Lower leg skin (tissue), 4 donors: ENCODE results near the gene MIER1. TPM values are rescaled to one million over a fixed set of nuclear protein-coding genes. Genes with fewer than 3 reads are reported as not detected.

Experiments used
- DNase-seq, 2 donors: peaks; one replicate each; pipeline ENCODE4 v3.0.0-alpha.2; 2019; ENCODE audit warnings: low spot score in 2 of 2
- H3K4me3 ChIP-seq: fragments of 200-600 bp; sonication (generic); 2 replicates; pipeline ENCODE4 v1.5.1; 2017; ENCODE audit warnings: mild to moderate bottlenecking, low read depth; ENCODE audit not compliant: poor library complexity, severe bottlenecking
- POLR2A ChIP-seq, 2 donors: fragments of 450-650 bp; IDR thresholded peaks; one replicate each; pipeline ENCODE4 v1.6.1; 2016 to 2017; ENCODE audit warnings: antibody characterized with exemption in 2 of 2, mild to moderate bottlenecking in 1 of 2, moderate library complexity in 1 of 2
- WGBS, 2 donors: methylation state at CpG; one replicate each; pipeline ENCODE4 v1.1.5; 2018; 5-methylcytosine and 5-hydroxymethylcytosine counted together
- intact Hi-C: fragments of 100-400 bp; cut with DNase I; formaldehyde crosslinking; loops from one replicate; pipeline ENCODE4 v1.15.0; 2023; ENCODE audit warnings: low total_unique reads
- total RNA-seq, 4 donors: library from RNA; depleted of rRNA; stranded (reverse); fragments of >200 nt; gene quantifications; one replicate each; pipeline ENCODE4 v1.1.0, GENCODE V29; 2016
- TF ChIP-seq, protein P1 (sequence below), 3 donors: fragments of 450-650 bp; IDR thresholded peaks; one replicate each; pipeline ENCODE4 v1.5.1; 2016; ENCODE audit warnings: antibody characterized with exemption in 3 of 3, mild to moderate bottlenecking in 3 of 3, moderate library complexity in 2 of 3

Gene MIER1
- total RNA-seq, 4 donors from 2014 or later: 17.0 to 26.5 (median 21.0) TPM

DNA sequence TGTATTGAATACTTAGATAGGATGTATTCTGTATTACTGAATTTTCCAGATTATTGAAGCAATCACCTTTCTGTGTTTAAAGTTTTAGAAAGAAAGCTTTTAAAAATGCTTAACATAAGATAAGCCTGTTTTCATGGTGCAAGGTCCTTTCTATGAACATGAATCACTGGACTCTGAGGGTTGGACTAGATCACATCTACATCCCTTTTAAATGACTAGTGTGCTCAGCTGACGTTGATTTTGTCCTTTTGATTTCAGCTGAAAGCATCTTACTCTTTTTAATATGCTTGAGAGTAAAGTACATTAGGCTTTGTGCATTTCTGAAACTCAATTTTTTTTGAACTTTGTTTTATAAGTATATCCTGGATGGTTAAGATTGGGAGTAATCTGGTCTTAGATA, 16.2 kb downstream of the MIER1 start:
- intact Hi-C loops: no loop called here
- H3K4me3 ChIP-seq: no peak overlapping the region
- no peak for DNase-seq
- TF ChIP-seq POLR2A (IDR thresholded peaks at IDR 0.05): no peak
- TF ChIP-seq, protein P1, sequence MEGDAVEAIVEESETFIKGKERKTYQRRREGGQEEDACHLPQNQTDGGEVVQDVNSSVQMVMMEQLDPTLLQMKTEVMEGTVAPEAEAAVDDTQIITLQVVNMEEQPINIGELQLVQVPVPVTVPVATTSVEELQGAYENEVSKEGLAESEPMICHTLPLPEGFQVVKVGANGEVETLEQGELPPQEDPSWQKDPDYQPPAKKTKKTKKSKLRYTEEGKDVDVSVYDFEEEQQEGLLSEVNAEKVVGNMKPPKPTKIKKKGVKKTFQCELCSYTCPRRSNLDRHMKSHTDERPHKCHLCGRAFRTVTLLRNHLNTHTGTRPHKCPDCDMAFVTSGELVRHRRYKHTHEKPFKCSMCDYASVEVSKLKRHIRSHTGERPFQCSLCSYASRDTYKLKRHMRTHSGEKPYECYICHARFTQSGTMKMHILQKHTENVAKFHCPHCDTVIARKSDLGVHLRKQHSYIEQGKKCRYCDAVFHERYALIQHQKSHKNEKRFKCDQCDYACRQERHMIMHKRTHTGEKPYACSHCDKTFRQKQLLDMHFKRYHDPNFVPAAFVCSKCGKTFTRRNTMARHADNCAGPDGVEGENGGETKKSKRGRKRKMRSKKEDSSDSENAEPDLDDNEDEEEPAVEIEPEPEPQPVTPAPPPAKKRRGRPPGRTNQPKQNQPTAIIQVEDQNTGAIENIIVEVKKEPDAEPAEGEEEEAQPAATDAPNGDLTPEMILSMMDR (IDR thresholded peaks at IDR 0.05): no peak
- 86 to 87% methylated on average over 1 of the region's 1 CpG for whole genome bisulfite sequencing, 2 donors

DNA sequence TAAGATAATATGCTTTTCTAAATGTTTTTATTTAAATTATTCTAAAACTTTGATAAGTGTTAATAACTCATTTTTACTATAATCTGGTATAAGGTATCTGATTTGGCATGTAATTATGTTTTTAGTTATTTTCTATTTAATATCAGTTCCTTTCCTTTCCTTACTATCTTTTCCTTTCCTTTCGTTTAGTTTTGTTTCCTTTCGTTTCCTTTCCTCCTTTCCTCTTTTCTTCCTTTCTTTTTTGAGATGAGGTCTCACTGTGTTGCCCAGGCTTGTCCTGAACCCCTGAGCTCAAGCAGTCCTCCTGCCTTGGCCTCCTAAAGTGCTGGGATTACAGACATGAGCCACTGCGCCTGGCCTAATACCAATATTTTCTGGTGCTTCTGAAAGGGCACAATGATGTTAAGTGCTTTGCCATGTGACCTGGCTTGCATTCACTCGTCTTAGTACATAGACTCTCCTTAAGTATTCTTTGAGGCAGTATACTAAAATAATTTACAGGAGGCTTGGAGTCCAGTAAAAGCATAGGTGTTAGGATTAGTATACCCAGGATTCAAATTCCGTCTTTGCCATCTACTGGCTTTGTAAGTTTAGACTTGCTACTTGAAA, 18.7 kb downstream of the MIER1 start:
- no peak for DNase-seq
- 79 to 84% methylated on average over 5 of the region's 5 CpGs for WGBS, 2 donors
- no peak for TF ChIP-seq POLR2A (IDR thresholded peaks at IDR 0.05)
- TF ChIP-seq, protein P1 (IDR thresholded peaks at IDR 0.05): no peak
- H3K4me3 ChIP-seq: no peak overlapping the region
- intact Hi-C loops: no loop called here

DNA sequence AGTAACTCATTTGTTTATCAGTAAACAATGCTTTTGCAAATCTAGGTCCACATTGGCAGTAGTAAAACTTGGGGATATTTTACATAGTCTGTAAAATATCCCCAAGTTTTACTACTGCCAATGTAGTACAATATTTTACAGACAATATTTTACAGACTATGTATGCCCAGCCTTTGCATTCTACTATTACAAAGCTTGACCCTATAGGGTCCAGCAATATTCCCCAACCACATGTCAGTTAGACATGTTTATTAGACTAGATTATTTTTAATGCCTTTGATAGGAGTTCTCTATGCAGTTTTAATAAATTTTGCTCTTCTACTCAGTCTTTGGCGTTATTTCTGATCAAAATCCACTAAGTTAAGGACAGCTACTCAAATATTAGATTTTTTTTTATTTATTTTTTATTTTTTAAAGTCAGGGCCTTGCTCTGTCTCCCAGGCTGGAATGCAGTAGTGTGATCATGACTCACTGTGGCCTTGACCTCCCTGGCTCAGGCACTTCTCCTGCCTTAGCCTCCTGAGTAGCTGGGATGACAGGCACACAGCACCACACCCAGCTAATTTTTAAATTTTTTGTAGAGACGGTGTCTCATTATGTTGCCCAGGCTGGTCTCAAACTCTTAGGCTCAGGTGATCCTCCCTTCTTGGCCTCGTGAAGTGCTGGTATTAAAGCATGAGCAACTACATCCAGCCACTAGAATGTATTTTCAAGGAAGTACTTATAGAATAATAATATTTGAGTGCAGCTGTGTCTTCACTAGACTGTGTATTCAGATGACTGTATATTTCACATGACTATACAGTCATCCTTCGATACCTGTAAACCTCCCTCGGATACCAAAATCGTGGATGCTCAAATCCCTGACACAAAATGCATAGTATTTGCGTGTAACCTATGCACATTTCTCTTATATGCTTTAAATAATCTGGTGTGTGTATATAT, 19.8 kb downstream of the MIER1 start:
- H3K4me3 ChIP-seq: no peak overlapping the region
- TF ChIP-seq, protein P1 (IDR thresholded peaks at IDR 0.05): no peak
- no peak for TF ChIP-seq POLR2A (IDR thresholded peaks at IDR 0.05)
- WGBS, 2 donors: 82 to 84% methylated on average over 7 of the region's 7 CpGs
- no peak for DNase-seq
- intact Hi-C loops: no loop called here

DNA sequence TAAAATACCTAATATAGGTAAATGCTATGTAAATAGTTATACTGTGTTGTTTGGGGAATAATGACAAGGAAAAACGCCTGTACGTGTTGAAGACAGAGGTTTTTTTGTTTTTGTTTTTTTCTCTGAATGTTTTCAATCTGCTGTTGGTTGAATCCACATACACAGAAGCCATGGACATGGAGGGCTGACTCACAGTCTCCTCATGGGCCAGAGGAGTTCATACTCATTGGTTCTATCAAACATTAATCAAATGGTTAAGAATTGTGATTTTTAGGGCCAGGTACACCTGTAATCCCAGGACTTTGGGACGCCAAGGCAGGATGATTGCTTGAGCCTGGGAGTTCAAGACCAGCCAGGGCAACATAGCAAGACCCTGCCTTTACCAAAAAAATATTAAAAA, 20.5 kb downstream of the MIER1 start:
- no peak for TF ChIP-seq POLR2A (IDR thresholded peaks at IDR 0.05)
- TF ChIP-seq, protein P1 (IDR thresholded peaks at IDR 0.05): no peak
- no peak for DNase-seq
- intact Hi-C loops: no loop called here
- WGBS, 2 donors: 93 to 95% methylated on average over 3 of the region's 3 CpGs
- no peak overlapping the region for H3K4me3 ChIP-seq

DNA sequence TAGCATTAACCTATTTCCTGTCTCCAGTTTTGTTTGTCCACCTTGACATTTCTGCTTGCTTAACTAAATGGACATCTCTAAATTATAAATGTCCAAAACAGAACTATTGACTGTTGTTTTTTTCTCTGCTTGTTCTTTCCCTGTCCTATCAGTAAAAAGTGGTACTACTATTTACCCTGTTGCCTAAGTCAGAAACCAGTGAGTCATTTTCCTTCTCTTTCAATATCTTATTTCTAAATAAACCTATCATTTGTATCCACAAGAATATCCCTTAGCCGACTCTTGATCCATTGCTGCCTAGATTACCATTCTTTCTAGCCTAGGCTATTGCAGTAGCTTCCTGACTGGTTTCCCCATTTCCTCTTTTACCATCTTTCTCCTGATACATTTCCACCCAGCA, 22.5 kb downstream of the MIER1 start:
- TF ChIP-seq, protein P1 (IDR thresholded peaks at IDR 0.05): no peak
- TF ChIP-seq POLR2A (IDR thresholded peaks at IDR 0.05): no peak
- no peak overlapping the region for H3K4me3 ChIP-seq
- WGBS, 2 donors: 77 to 100% methylated on average over 1 of the region's 1 CpG
- intact Hi-C loops: no loop called here
- DNase-seq: no peak
